ENCODE data around the gene TSPOAP1.

The TSPOAP1 gene

DNA sequence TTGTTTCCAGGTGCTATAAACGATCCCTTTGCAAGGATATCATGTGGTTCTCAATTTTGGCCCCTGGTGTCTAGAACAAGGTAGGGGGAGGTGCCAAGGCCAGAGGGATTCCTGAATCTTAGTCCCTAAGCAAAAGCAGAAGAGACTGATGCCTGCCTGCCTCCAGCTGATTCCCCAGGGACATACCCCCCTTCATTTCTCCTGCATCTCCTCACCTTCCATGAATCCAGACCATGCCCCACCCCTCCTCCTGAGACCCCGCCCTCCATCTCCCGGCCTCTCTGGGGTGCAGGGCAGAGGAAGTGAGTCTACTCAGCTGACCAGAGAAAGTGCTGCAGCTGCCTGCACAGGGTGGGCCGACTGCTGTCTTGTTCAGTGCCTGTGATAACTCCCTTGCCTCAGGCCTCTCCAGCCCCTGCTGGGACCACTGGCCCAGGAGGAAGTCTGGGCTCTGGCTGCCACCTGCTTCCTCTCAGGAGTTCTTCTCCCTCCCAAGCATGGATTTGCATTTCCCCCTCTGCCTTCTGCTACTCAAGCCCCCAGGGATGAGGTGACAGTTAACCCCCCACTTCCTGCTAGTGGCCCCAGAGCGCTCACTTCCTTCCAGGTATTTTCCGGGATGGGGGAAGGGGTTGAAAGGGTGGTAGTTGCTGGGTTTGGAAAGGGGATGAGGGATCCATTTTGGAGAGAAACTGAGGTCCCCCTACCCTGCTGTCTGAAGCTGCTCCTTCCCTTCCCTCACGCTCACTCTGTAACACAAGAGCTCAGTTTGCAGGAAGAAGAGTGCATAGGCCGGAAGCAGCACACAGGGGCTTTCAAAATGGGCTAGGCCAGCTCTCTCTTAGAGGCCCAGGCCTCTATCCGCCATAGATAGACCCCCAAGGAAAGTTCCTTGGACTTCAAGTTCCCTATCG, 10.5 kb upstream of the TSPOAP1 start:
- Histone ChIP-seq H3K36me3 (ENCODE audit: control insufficient read depth in 1 of 2, insufficient read depth in 2 of 2, low read depth in 1 of 2, low read length in 2 of 2) (peaks cover 7 to 8% of the 10 kb centered on the region in 2 experiments), H2AK5ac (ENCODE audit: low read length, severe bottlenecking) (no peak overlapping the region), H4K91ac (ENCODE audit: low read length) (peak overlapping the region; percentile 92), H3K18ac (ENCODE audit: low read depth in 1 of 2, low read length in 2 of 2) (peak overlapping the region; percentile 86 to 90), H2BK12ac (ENCODE audit: low read length in 2 of 2) (peak overlapping the region; percentile 10 to 61), H3K9me3 (ENCODE audit: control insufficient read depth, low read length) (no peaks in the 10 kb centered on the region), H3K9ac (ENCODE audit: low read length) (peak overlapping the region; percentile 63), H3K23ac (ENCODE audit: low read length in 2 of 2) (no peak overlapping the region), H3K4me3 (ENCODE audit: insufficient read depth in 1 of 2, low read depth in 1 of 2, low read length in 2 of 2) (peak overlapping the region in 1 of 2 experiments; percentile 59), H3K4me2 (ENCODE audit: low read length, poor library complexity, severe bottlenecking) (no peak overlapping the region), H3K27ac (ENCODE audit: low read length, poor library complexity, severe bottlenecking) (peak overlapping the region; percentile 38), H3K79me1 (replicated peaks; ENCODE audit: low read length, poor library complexity, severe bottlenecking) (no peaks in the 10 kb centered on the region), H3K4ac (ENCODE audit: low read depth in 1 of 2, low read length in 2 of 2) (peak overlapping the region; percentile 19 to 32), H2BK120ac (ENCODE audit: low read depth, low read length) (no peak overlapping the region), H3K14ac (ENCODE audit: low read length in 2 of 2) (peak overlapping the region; percentile 2 to 9), H4K8ac (ENCODE audit: low read length) (peak overlapping the region; percentile 92), H2AFZ (ENCODE audit: low read depth, low read length) (peak overlapping the region; percentile 77), H2BK15ac (ENCODE audit: low read depth, poor library complexity, severe bottlenecking) (no peak overlapping the region), H3K27me3 (ENCODE audit: control insufficient read depth in 1 of 2, insufficient read depth in 1 of 2, low read length in 2 of 2) (no peaks in the 10 kb centered on the region), H3K4me1 (ENCODE audit: control insufficient read depth, insufficient read depth, low read depth, low read length) (peaks cover 18% of the 10 kb centered on the region), H2BK5ac (ENCODE audit: low read depth, low read length, poor library complexity, severe bottlenecking) (no peak overlapping the region)
- WGBS: 59% methylated on average over 10 of the region's 10 CpGs
- DNase-seq: peak; percentile 64

GRCh38 chr17:58338454-58338840, 9.9 kb upstream of the TSPOAP1 start:
- Histone ChIP-seq H3K27me3 (ENCODE audit: control insufficient read depth in 1 of 2, insufficient read depth in 1 of 2, low read length in 2 of 2) (no peaks in the 10 kb centered on the region), H3K36me3 (ENCODE audit: control insufficient read depth in 1 of 2, insufficient read depth in 2 of 2, low read depth in 1 of 2, low read length in 2 of 2) (peaks cover under 1 to 1% of the 10 kb centered on the region in 2 experiments), H4K8ac (ENCODE audit: low read length) (peak overlapping the region; percentile 78), H3K18ac (ENCODE audit: low read depth in 1 of 2, low read length in 2 of 2) (peak overlapping the region; percentile 72 to 90), H4K91ac (ENCODE audit: low read length) (peak overlapping the region; percentile 55), H3K4me1 (ENCODE audit: control insufficient read depth, insufficient read depth, low read depth, low read length) (peaks cover 18% of the 10 kb centered on the region), H3K79me1 (replicated peaks; ENCODE audit: low read length, poor library complexity, severe bottlenecking) (no peaks in the 10 kb centered on the region), H2BK15ac (ENCODE audit: low read depth, poor library complexity, severe bottlenecking) (peak overlapping the region; percentile 73), H3K9me3 (ENCODE audit: control insufficient read depth, low read length) (no peaks in the 10 kb centered on the region), H3K9ac (ENCODE audit: low read length) (peak overlapping the region; percentile 57), H2AK5ac (ENCODE audit: low read length, severe bottlenecking) (peak overlapping the region; percentile 57), H2BK120ac (ENCODE audit: low read depth, low read length) (peak overlapping the region; percentile 65), H3K14ac (ENCODE audit: low read length in 2 of 2) (peak overlapping the region in 1 of 2 experiments; percentile 44), H3K4ac (ENCODE audit: low read depth in 1 of 2, low read length in 2 of 2) (peak overlapping the region; percentile 32 to 54), H2BK12ac (ENCODE audit: low read length in 2 of 2) (peak overlapping the region; percentile 61 to 93), H2AFZ (ENCODE audit: low read depth, low read length) (peak overlapping the region; percentile 36), H3K23ac (ENCODE audit: low read length in 2 of 2) (no peak overlapping the region), H2BK5ac (ENCODE audit: low read depth, low read length, poor library complexity, severe bottlenecking) (no peak overlapping the region), H3K27ac (ENCODE audit: low read length, poor library complexity, severe bottlenecking) (peak overlapping the region; percentile 24), H3K4me3 (ENCODE audit: insufficient read depth in 1 of 2, low read depth in 1 of 2, low read length in 2 of 2) (no peak overlapping the region), H3K4me2 (ENCODE audit: low read length, poor library complexity, severe bottlenecking) (no peak overlapping the region)
- 91% methylated on average over 3 of the region's 3 CpGs for WGBS
- no peak for DNase-seq

- peak overlapping the region; percentile 65 for H2BK120ac ChIP-seq (ENCODE audit: low read depth, low read length)
Observed at GRCh38 chr17:58337600-58338453, 9.2 kb upstream of the TSPOAP1 start.

More at GRCh38 chr17:58337600-58338453, 9.2 kb upstream of the TSPOAP1 start:
- Histone ChIP-seq H2AK5ac (ENCODE audit: low read length, severe bottlenecking) (no peak overlapping the region), H2BK12ac (ENCODE audit: low read length in 2 of 2) (peak overlapping the region; percentile 61 to 93), H3K4ac (ENCODE audit: low read depth in 1 of 2, low read length in 2 of 2) (peak overlapping the region; percentile 37 to 54), H2BK15ac (ENCODE audit: low read depth, poor library complexity, severe bottlenecking) (peak overlapping the region; percentile 73), H3K27me3 (ENCODE audit: control insufficient read depth in 1 of 2, insufficient read depth in 1 of 2, low read length in 2 of 2) (no peaks in the 10 kb centered on the region), H3K4me3 (ENCODE audit: insufficient read depth in 1 of 2, low read depth in 1 of 2, low read length in 2 of 2) (no peak overlapping the region), H4K8ac (ENCODE audit: low read length) (peak overlapping the region; percentile 78), H3K9me3 (ENCODE audit: control insufficient read depth, low read length) (no peaks in the 10 kb centered on the region), H3K36me3 (ENCODE audit: control insufficient read depth in 1 of 2, insufficient read depth in 2 of 2, low read depth in 1 of 2, low read length in 2 of 2) (no peaks in the 10 kb centered on the region), H3K18ac (ENCODE audit: low read depth in 1 of 2, low read length in 2 of 2) (peak overlapping the region; percentile 65 to 90), H3K9ac (ENCODE audit: low read length) (peak overlapping the region; percentile 58), H2AFZ (ENCODE audit: low read depth, low read length) (peak overlapping the region; percentile 54), H3K4me1 (ENCODE audit: control insufficient read depth, insufficient read depth, low read depth, low read length) (peaks cover 18% of the 10 kb centered on the region), H4K91ac (ENCODE audit: low read length) (peak overlapping the region; percentile 84), H3K27ac (ENCODE audit: low read length, poor library complexity, severe bottlenecking) (peak overlapping the region; percentile 17), H3K14ac (ENCODE audit: low read length in 2 of 2) (peak overlapping the region in 1 of 2 experiments; percentile 6), H3K79me1 (replicated peaks; ENCODE audit: low read length, poor library complexity, severe bottlenecking) (no peaks in the 10 kb centered on the region), H2BK5ac (ENCODE audit: low read depth, low read length, poor library complexity, severe bottlenecking) (no peak overlapping the region), H3K23ac (ENCODE audit: low read length in 2 of 2) (no peak overlapping the region), H3K4me2 (ENCODE audit: low read length, poor library complexity, severe bottlenecking) (no peak overlapping the region)
- WGBS: 48% methylated on average over 22 of the region's 23 CpGs
- peak; percentile 86 for DNase-seq
